DMS79 (cell line): Measurements from ENCODE around the gene SNAPC3.
"Not testable (repeated sequence)": the region's sequence is repeated elsewhere in the genome, so short reads cannot be mapped to it uniquely, and the experiment has no call there.

Source experiments
- DNase-seq: peaks from one replicate; lab custom pipeline; 2025; lab: John Stamatoyannopoulos, UW

SNAPC3 gene

GRCh38 chr9:15422372-15423230 lies at the start of gene SNAPC3:
Gene SNAPC3, plus strand, starts transcription at chr9:15422876. Its CDS starts 4 bp downstream, at chr9:15422880.
- peak; percentile 92 for DNase-seq

GRCh38 chr9:15373881-15374280 lies 48.8 kb upstream of the SNAPC3 start:
- DNase-seq = no peak

- no peak for DNase-seq
These were observed 48.4 kb upstream of the SNAPC3 start for GRCh38 chr9:15374310-15374709.

- DNase-seq = no peak
These were observed 47.9 kb upstream of the SNAPC3 start for GRCh38 chr9:15374825-15375224.

GRCh38 chr9:15377625-15378540 lies 44.8 kb upstream of the SNAPC3 start:
- no peak for DNase-seq

GRCh38 chr9:15379317-15379716 lies 43.4 kb upstream of the SNAPC3 start:
- DNase-seq = not testable (repeated sequence)

GRCh38 chr9:15379888-15380287 lies 42.8 kb upstream of the SNAPC3 start:
- not testable (repeated sequence) for DNase-seq

GRCh38 chr9:15381491-15381890 lies 41.2 kb upstream of the SNAPC3 start:
- no peak for DNase-seq

- DNase-seq = no peak
These were observed 36.2 kb upstream of the SNAPC3 start for GRCh38 chr9:15386465-15386864.

GRCh38 chr9:15389173-15389572 lies 33.5 kb upstream of the SNAPC3 start:
- DNase-seq = no peak

- no peak for DNase-seq
These were observed 33.0 kb upstream of the SNAPC3 start for GRCh38 chr9:15389631-15390030.

GRCh38 chr9:15390201-15390600 lies 32.5 kb upstream of the SNAPC3 start:
- no peak for DNase-seq

- DNase-seq = no peak
These were observed 30.3 kb upstream of the SNAPC3 start for GRCh38 chr9:15392363-15392762.

- no peak for DNase-seq
These were observed 22.3 kb upstream of the SNAPC3 start for GRCh38 chr9:15400281-15400941.

- DNase-seq = no peak
These were observed 21.4 kb upstream of the SNAPC3 start for GRCh38 chr9:15401266-15401665.

GRCh38 chr9:15403155-15403554 lies 19.5 kb upstream of the SNAPC3 start:
- DNase-seq = no peak

GRCh38 chr9:15404171-15404570 lies 18.5 kb upstream of the SNAPC3 start:
- no peak for DNase-seq

GRCh38 chr9:15416880-15417279 lies 5.8 kb upstream of the SNAPC3 start:
- DNase-seq = no peak

GRCh38 chr9:15417626-15418025 lies 5.0 kb upstream of the SNAPC3 start:
- no peak for DNase-seq

- DNase-seq = no peak
These were observed 1.9 kb upstream of the SNAPC3 start for GRCh38 chr9:15420796-15421195.

- no peak for DNase-seq
These were observed 1.1 kb upstream of the SNAPC3 start for GRCh38 chr9:15421532-15421931.

- DNase-seq = no peak
These were observed 695 bp upstream of the SNAPC3 start for GRCh38 chr9:15421990-15422371.
